ENCODE measurements around the gene PTGES2.

DNA sequence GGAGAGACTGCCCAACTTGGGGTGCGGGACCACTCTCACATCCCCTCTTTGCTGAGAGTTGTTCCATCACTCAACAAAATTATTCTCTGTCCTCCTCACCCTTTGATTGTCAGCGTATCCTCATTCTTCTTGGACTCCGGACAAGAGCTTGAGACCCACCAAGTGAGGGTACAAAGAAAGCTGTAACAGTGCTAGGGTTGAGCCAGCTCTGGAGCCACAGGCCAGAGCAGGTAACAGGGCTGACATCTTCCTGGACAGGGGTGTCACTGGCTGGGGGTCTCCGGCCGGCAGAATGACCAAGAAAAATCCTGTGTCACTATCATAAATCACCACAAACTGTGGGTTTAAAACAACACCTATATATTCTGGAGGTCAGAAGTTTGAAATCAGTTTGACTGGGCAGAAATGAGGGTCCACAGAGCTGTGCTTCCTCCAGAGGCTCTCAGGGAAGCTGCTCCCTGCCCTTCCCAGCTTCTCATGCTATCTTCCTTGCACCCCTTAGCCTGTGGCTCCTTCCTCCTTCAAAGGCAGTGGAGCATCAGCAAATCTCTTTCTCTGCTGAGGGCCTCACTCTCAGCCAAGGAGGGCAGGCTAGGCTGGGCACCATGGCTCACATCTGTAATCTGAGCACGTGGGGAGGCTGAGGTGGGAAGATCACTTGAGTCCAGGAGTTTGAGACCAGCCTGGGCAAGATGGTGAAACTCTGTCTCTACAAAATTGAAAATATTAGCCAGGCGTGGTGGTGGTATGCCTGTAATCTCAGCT is 28.4 kb upstream of the PTGES2 start:
- TF ChIP-seq ETV5 (CRISPR knock-in tag; IDR thresholded peaks at IDR 0.05; ENCODE audit: low read depth), result no peak
- no peak for TF ChIP-seq NFYB (IDR thresholded peaks at IDR 0.05; ENCODE audit: extremely low read depth, insufficient read length)
- TF ChIP-seq, protein P1, sequence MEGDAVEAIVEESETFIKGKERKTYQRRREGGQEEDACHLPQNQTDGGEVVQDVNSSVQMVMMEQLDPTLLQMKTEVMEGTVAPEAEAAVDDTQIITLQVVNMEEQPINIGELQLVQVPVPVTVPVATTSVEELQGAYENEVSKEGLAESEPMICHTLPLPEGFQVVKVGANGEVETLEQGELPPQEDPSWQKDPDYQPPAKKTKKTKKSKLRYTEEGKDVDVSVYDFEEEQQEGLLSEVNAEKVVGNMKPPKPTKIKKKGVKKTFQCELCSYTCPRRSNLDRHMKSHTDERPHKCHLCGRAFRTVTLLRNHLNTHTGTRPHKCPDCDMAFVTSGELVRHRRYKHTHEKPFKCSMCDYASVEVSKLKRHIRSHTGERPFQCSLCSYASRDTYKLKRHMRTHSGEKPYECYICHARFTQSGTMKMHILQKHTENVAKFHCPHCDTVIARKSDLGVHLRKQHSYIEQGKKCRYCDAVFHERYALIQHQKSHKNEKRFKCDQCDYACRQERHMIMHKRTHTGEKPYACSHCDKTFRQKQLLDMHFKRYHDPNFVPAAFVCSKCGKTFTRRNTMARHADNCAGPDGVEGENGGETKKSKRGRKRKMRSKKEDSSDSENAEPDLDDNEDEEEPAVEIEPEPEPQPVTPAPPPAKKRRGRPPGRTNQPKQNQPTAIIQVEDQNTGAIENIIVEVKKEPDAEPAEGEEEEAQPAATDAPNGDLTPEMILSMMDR (IDR thresholded peaks at IDR 0.05 in 2 of 3, conservative IDR thresholded peaks at IDR 0.05 in 1 of 3; ENCODE audit: insufficient read depth in 2 of 3, low read depth in 1 of 3, low read length in 3 of 3), result no peak
- TF ChIP-seq, protein P2, sequence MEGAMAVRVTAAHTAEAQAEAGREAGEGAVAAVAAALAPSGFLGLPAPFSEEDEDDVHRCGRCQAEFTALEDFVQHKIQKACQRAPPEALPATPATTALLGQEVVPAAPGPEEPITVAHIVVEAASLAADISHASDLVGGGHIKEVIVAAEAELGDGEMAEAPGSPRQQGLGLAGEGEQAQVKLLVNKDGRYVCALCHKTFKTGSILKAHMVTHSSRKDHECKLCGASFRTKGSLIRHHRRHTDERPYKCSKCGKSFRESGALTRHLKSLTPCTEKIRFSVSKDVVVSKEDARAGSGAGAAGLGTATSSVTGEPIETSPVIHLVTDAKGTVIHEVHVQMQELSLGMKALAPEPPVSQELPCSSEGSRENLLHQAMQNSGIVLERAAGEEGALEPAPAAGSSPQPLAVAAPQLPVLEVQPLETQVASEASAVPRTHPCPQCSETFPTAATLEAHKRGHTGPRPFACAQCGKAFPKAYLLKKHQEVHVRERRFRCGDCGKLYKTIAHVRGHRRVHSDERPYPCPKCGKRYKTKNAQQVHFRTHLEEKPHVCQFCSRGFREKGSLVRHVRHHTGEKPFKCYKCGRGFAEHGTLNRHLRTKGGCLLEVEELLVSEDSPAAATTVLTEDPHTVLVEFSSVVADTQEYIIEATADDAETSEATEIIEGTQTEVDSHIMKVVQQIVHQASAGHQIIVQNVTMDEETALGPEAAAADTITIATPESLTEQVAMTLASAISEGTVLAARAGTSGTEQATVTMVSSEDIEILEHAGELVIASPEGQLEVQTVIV (CRISPR knock-in tag; IDR thresholded peaks at IDR 0.05; ENCODE audit: borderline replicate concordance), result no peak
- no peak for TF ChIP-seq EGR1 (conservative IDR thresholded peaks at IDR 0.05)
- TF ChIP-seq ELF1 (tag; IDR thresholded peaks at IDR 0.05), result no peak
- TF ChIP-seq ESRRB (CRISPR knock-in tag; IDR thresholded peaks at IDR 0.05; ENCODE audit: borderline replicate concordance), result no peak
- TF ChIP-seq POLR2AphosphoS5 (IDR thresholded peaks at IDR 0.05; ENCODE audit: control insufficient read depth, insufficient read depth, low read depth, low read length), result no peak
- no peak for TF ChIP-seq GATAD2A (IDR thresholded peaks at IDR 0.05)
- TF ChIP-seq SETDB1 (IDR thresholded peaks at IDR 0.05; ENCODE audit: low read length), result no peak
- no peak for TF ChIP-seq CEBPB (tag; IDR thresholded peaks at IDR 0.05)
- no peak for TF ChIP-seq L3MBTL2 (IDR thresholded peaks at IDR 0.05)
- no peak for TF ChIP-seq RBM15 (IDR thresholded peaks at IDR 0.05; ENCODE audit: insufficient read depth, low read length)
- TF ChIP-seq, protein P3, sequence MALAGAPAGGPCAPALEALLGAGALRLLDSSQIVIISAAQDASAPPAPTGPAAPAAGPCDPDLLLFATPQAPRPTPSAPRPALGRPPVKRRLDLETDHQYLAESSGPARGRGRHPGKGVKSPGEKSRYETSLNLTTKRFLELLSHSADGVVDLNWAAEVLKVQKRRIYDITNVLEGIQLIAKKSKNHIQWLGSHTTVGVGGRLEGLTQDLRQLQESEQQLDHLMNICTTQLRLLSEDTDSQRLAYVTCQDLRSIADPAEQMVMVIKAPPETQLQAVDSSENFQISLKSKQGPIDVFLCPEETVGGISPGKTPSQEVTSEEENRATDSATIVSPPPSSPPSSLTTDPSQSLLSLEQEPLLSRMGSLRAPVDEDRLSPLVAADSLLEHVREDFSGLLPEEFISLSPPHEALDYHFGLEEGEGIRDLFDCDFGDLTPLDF (CRISPR knock-in tag; IDR thresholded peaks at IDR 0.05), result no peak
